Neural cell (in vitro differentiated cells): ENCODE data around the gene OGFR. TPM values are rescaled to one million over a fixed set of nuclear protein-coding genes. Genes with fewer than 3 reads are reported as not detected.

Source experiments
- H2AFZ ChIP-seq: fragments of 200-600, 300-800 bp; sonication (generic), shearing (Covaris generic); 2 replicates; pipeline ENCODE4 v1.6.0; 2014; ENCODE audit warnings: low read depth, mild to moderate bottlenecking, antibody characterized with exemption, low read length, moderate library complexity
- H3F3A ChIP-seq: fragments of 200-600 bp; shearing (Covaris generic); 2 replicates; pipeline ENCODE4 v1.6.1; 2016; ENCODE audit warnings: mild to moderate bottlenecking, moderate library complexity, mixed read lengths, antibody characterized with exemption, low read length; ENCODE audit not compliant: insufficient read depth, poor library complexity, severe bottlenecking
- H3K27ac ChIP-seq: fragments of 200-600, 300-800 bp; sonication (generic), shearing (Covaris generic); 2 replicates; pipeline ENCODE4 v1.5.1; 2014; ENCODE audit warnings: mild to moderate bottlenecking, low read length, moderate library complexity
- H3K27me3 ChIP-seq: fragments of 300-800, 200-600 bp; sonication (generic), shearing (Covaris generic); 2 replicates; pipeline ENCODE4 v1.6.0; 2014; ENCODE audit warnings: mild to moderate bottlenecking, low read depth, low read length, moderate library complexity; ENCODE audit not compliant: insufficient read depth
- H3K36me3 ChIP-seq: fragments of 300-800, 200-600 bp; sonication (generic), shearing (Covaris generic); 2 replicates; pipeline ENCODE4 v1.5.1; 2014; ENCODE audit warnings: mild to moderate bottlenecking, antibody characterized with exemption, low read length, moderate library complexity; ENCODE audit not compliant: insufficient read depth
- H3K4me2 ChIP-seq: fragments of 300-800, 200-600 bp; sonication (generic), shearing (Covaris generic); 2 replicates; pipeline ENCODE4 v1.6.0; 2014; ENCODE audit warnings: mild to moderate bottlenecking, low read length
- H3K4me3 ChIP-seq: fragments of 300-800, 200-600 bp; sonication (generic), shearing (Covaris generic); 2 replicates; pipeline ENCODE4 v1.5.1; 2014; ENCODE audit warnings: mild to moderate bottlenecking, low read length, moderate library complexity
- H3K79me2 ChIP-seq: fragments of 200-600 bp; shearing (Covaris generic); replicated peaks from 2 replicates; pipeline ENCODE4 v1.6.0; 2014; ENCODE audit warnings: mild to moderate bottlenecking, low read length, moderate library complexity; ENCODE audit not compliant: insufficient read depth
- H3K9ac ChIP-seq: fragments of 300-800, 200-600 bp; sonication (generic), shearing (Covaris generic); 2 replicates; pipeline ENCODE4 v1.6.1; 2016; ENCODE audit warnings: mild to moderate bottlenecking, low read length, mixed read lengths
- H3K9me2 ChIP-seq: fragments of 200-600 bp; shearing (Covaris generic); 2 replicates; pipeline ENCODE4 v1.6.1; 2016; ENCODE audit warnings: mild to moderate bottlenecking, low read length, mixed read lengths; ENCODE audit not compliant: insufficient read depth
- H3K9me3 ChIP-seq: fragments of 200-600, 300-800 bp; sonication (generic), shearing (Covaris generic); 2 replicates; pipeline ENCODE4 v1.6.1; 2016; ENCODE audit warnings: mild to moderate bottlenecking, mixed run types, low read length, moderate library complexity, mixed read lengths
- H4K20me1 ChIP-seq: fragments of 200-600 bp; shearing (Covaris generic); 2 replicates; pipeline ENCODE4 v1.6.1; 2016; ENCODE audit warnings: mild to moderate bottlenecking, mixed run types; ENCODE audit not compliant: insufficient read depth
- CTCF ChIP-seq: fragments of 450-650 bp; IDR thresholded peaks from 2 replicates; pipeline ENCODE4 v1.5.1; 2014; ENCODE audit warnings: antibody characterized with exemption, mild to moderate bottlenecking, moderate library complexity; ENCODE audit not compliant: poor library complexity, severe bottlenecking
- EP300 ChIP-seq: fragments of 450-650 bp; conservative IDR thresholded peaks from 2 replicates; pipeline ENCODE4 v1.6.1; 2014; ENCODE audit warnings: antibody characterized with exemption, mild to moderate bottlenecking, moderate library complexity; ENCODE audit not compliant: poor library complexity, severe bottlenecking
- EZH2 ChIP-seq: fragments of 200-600, 300-800 bp; shearing (Covaris generic), sonication (generic); IDR thresholded peaks from 2 replicates; pipeline ENCODE4 v1.6.1; 2014; ENCODE audit warnings: antibody characterized with exemption, low read length, borderline replicate concordance, mild to moderate bottlenecking; ENCODE audit not compliant: insufficient read depth, poor library complexity, severe bottlenecking
- MXI1 ChIP-seq: fragments of 450-650 bp; conservative IDR thresholded peaks from 2 replicates; pipeline ENCODE4 v1.6.1; 2014; ENCODE audit warnings: antibody characterized with exemption, mild to moderate bottlenecking; ENCODE audit not compliant: poor library complexity, severe bottlenecking
- POLR2AphosphoS5 ChIP-seq: IDR thresholded peaks from 2 replicates; pipeline ENCODE4 v1.6.1; 2012
- RAD21 ChIP-seq: fragments of 450-650 bp; conservative IDR thresholded peaks from 2 replicates; pipeline ENCODE4 v1.6.1; 2014; ENCODE audit warnings: antibody characterized with exemption, mild to moderate bottlenecking, moderate library complexity
- REST ChIP-seq: IDR thresholded peaks from 2 replicates; pipeline ENCODE4 v1.6.1; 2012; ENCODE audit warnings: borderline replicate concordance
- TAF1 ChIP-seq: IDR thresholded peaks from 2 replicates; pipeline ENCODE4 v1.6.1; 2012; ENCODE audit warnings: low read depth
- polyA plus RNA-seq: library from polyadenylated mRNA; depleted of rRNA; stranded (reverse); fragments of >200 nt; gene quantifications from 2 replicates; pipeline ENCODE4 v1.2.3, GENCODE V29; 2014

Gene OGFR
- polyA plus RNA-seq, 1 donor from 2014 or later = 15.6 TPM

DNA sequence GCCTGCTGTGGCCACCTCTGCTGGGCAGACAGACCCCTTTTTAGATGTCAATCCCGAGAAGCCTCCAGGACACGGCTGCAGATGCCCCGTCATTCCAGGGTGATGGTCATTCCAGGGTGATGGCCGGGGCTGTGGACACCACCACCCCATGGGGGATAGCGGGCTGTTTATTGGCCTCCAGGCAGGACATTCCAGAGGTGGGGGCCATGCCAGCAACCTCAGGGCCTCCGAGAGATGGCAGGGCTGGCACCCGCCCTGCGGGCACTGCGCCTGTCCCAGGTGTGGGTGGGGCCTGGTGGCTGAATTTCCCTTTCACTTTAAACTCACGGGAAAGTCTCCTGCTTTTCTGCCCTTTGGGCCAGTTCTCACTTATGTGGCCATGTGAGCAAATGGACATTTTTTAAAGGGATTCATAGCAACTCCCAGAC, 26.7 kb downstream of the OGFR start:
- H3K4me3 ChIP-seq = no peak overlapping the region
- H2AFZ ChIP-seq = no peak overlapping the region
- TF ChIP-seq POLR2AphosphoS5 (no peak), CTCF (no peak), TAF1 (no peak), MXI1 (no peak), RAD21 (no peak), EZH2 (no peak), REST (no peak)
- no peaks in the 10 kb centered on the region for H4K20me1 ChIP-seq
- H3F3A ChIP-seq = no peaks in the 10 kb centered on the region
- no peaks in the 10 kb centered on the region for H3K9me2 ChIP-seq
- no peak overlapping the region for H3K9ac ChIP-seq
- H3K36me3 ChIP-seq = no peaks in the 10 kb centered on the region
- no peaks in the 10 kb centered on the region for H3K27me3 ChIP-seq
- no peaks in the 10 kb centered on the region for H3K79me2 ChIP-seq
- no peaks in the 10 kb centered on the region for H3K9me3 ChIP-seq
- no peak overlapping the region for H3K27ac ChIP-seq
- H3K4me2 ChIP-seq = no peak overlapping the region

DNA sequence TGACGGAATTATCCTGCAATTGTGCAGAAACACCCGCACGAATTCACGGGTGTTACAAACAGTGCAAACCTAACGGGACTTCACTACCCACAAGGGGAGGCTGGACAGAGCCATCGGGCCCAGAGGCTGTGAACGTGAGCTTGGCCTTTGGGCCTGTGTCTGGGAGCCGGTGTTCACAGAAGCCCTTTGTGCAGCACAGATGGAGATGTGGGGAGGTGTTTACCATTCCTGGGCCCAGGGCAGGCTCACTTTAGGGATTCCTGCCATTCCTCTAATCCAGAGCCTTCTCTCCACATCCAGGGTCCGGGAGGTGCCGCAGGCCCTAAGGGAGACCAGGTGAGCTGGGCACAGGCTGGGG, 27.2 kb downstream of the OGFR start:
- H2AFZ ChIP-seq = no peak overlapping the region
- H3K4me2 ChIP-seq = no peak overlapping the region
- TF ChIP-seq EP300 = no peak
- no peak for TF ChIP-seq CTCF
- no peak overlapping the region for H3K4me3 ChIP-seq
- no peaks in the 10 kb centered on the region for H3F3A ChIP-seq
- no peaks in the 10 kb centered on the region for H4K20me1 ChIP-seq
- no peaks in the 10 kb centered on the region for H3K9me2 ChIP-seq
- H3K79me2 ChIP-seq = no peaks in the 10 kb centered on the region
- H3K27me3 ChIP-seq = no peaks in the 10 kb centered on the region
- H3K27ac ChIP-seq = no peak overlapping the region
- no peaks in the 10 kb centered on the region for H3K9me3 ChIP-seq
- H3K9ac ChIP-seq = no peak overlapping the region
- no peaks in the 10 kb centered on the region for H3K36me3 ChIP-seq
